Upper lobe of left lung (tissue), 4 donors: ENCODE data around the gene EMC8.

ENCODE experiments used
- CTCF ChIP-seq, 6 experiments: fragments of 450-650 bp in 4 of 6; fragments of 200-600 bp in 2 of 6; sonication (generic) in 2 of 6; IDR thresholded peaks; one replicate each; pipeline ENCODE4 v1.5.1; 2016 to 2019; ENCODE audit warnings: antibody characterized with exemption in 6 of 6
- EP300 ChIP-seq, 4 donors: sonication (generic); formaldehyde crosslinking; IDR thresholded peaks; one replicate each; pipeline ENCODE4 v1.5.1; 2017; ENCODE audit warnings: antibody characterized with exemption in 4 of 4, control low read depth in 2 of 4
- POLR2A ChIP-seq, 4 donors: fragments of 450-650 bp; IDR thresholded peaks; one replicate each; pipeline ENCODE4 v1.5.1; 2016 to 2017; ENCODE audit warnings: antibody characterized with exemption in 4 of 4, mild to moderate bottlenecking in 2 of 4
- POLR2AphosphoS5 ChIP-seq, 2 donors: sonication (generic); formaldehyde crosslinking; IDR thresholded peaks; one replicate each; pipeline ENCODE4 v1.5.1; 2017; ENCODE audit warnings: antibody characterized with exemption in 2 of 2

DNA sequence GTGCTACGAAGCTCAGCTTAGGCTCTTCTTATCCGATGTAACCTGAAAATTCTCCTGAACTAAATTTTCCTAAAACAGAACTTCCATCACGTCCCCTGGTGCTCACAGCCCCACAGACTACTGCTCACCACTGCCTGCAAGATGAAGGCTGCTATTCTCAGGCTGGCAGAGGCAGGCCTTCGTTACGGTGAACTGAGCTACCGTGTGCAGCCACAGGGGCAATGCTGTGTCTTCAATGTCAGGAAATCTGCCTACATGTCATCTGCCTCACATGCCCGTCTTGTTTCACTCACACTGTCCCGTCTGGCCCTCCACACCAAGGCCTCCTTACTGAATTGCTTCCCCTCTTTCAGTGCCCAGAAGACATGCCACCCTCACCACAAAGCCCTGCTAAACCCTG is 15.9 kb downstream of the EMC8 start:
- no peak for TF ChIP-seq CTCF (IDR thresholded peaks at IDR 0.05)
- no peak for TF ChIP-seq POLR2A (IDR thresholded peaks at IDR 0.05)
- no peak for TF ChIP-seq POLR2AphosphoS5 (IDR thresholded peaks at IDR 0.05)
- TF ChIP-seq EP300 (IDR thresholded peaks at IDR 0.05): no peak
